ENCODE data around the gene MPPED2. TPM values are rescaled to one million over a fixed set of nuclear protein-coding genes. Genes with fewer than 3 reads are reported as not detected.

MPPED2 gene
- total and polyA plus RNA-seq, 8 donors, result 2.0 to 5.0 (median 3.8) TPM

GRCh38 chr11:30432178-30432577 is 154.0 kb downstream of the MPPED2 start:
- FAIRE-seq (no peak), ATAC-seq (no peak), DNase-seq (no peak)
- intact Hi-C loops (cut with DNase I), result no loop called here
- no peaks in the 10 kb centered on the region for H3K9me3 ChIP-seq
- H3K27ac ChIP-seq, result no peak overlapping the region
- no peaks in the 10 kb centered on the region for H3K27me3 ChIP-seq
- no peaks in the 10 kb centered on the region for H3K36me3 ChIP-seq
- H3K4me1 ChIP-seq, result no peaks in the 10 kb centered on the region
- TF ChIP-seq CTCF (IDR thresholded peaks at IDR 0.05), result no peak
- no peak overlapping the region for H3K4me3 ChIP-seq
- 71 to 78% methylated on average over 1 of the region's 1 CpG for WGBS, 2 donors

GRCh38 chr11:30431127-30431814 is 154.9 kb downstream of the MPPED2 start:
- DNase-seq, result no peak
- H3K4me1 ChIP-seq, result no peaks in the 10 kb centered on the region
- H3K36me3 ChIP-seq, result no peaks in the 10 kb centered on the region
- no peaks in the 10 kb centered on the region for H3K9me3 ChIP-seq
- 60 to 66% methylated on average over 4 of the region's 4 CpGs for WGBS, 2 donors
- no peaks in the 10 kb centered on the region for H3K27me3 ChIP-seq
- no peak overlapping the region for H3K4me3 ChIP-seq
- no peak for TF ChIP-seq CTCF (IDR thresholded peaks at IDR 0.05)
- FAIRE-seq, result no peak
- H3K27ac ChIP-seq, result no peak overlapping the region
- ATAC-seq, result no peak
- intact Hi-C loops (cut with DNase I), result no loop called here

GRCh38 chr11:30429550-30429949 is 156.6 kb downstream of the MPPED2 start:
- ATAC-seq (no peak), DNase-seq (no peak), FAIRE-seq (no peak)
- H3K9me3 ChIP-seq, result no peaks in the 10 kb centered on the region
- no peaks in the 10 kb centered on the region for H3K36me3 ChIP-seq
- H3K27ac ChIP-seq, result no peak overlapping the region
- intact Hi-C loops (cut with DNase I), result no loop called here
- H3K4me1 ChIP-seq, result no peaks in the 10 kb centered on the region
- H3K4me3 ChIP-seq, result no peak overlapping the region
- no peak for TF ChIP-seq CTCF (IDR thresholded peaks at IDR 0.05)
- H3K27me3 ChIP-seq, result no peaks in the 10 kb centered on the region
- WGBS, 2 donors, result 74 to 81% methylated on average over 2 of the region's 2 CpGs

GRCh38 chr11:30426781-30427180 is 159.4 kb downstream of the MPPED2 start:
- 67 to 76% methylated on average over 5 of the region's 5 CpGs for WGBS, 2 donors
- ATAC-seq (no peak), FAIRE-seq (no peak), DNase-seq (no peak)
- Histone ChIP-seq H3K9me3 (no peaks in the 10 kb centered on the region), H3K36me3 (no peaks in the 10 kb centered on the region), H3K27me3 (no peaks in the 10 kb centered on the region), H3K4me3 (no peak overlapping the region), H3K4me1 (peaks cover 0 to 5% (median 0%) of the 10 kb centered on the region in 3 donors), H3K27ac (no peak overlapping the region)
- no peak for TF ChIP-seq CTCF (IDR thresholded peaks at IDR 0.05)
- intact Hi-C loops (cut with DNase I), result no loop called here

GRCh38 chr11:30424844-30425243 is 161.3 kb downstream of the MPPED2 start:
- DNase-seq, result no peak
- intact Hi-C loops (cut with DNase I), result no loop called here
- Histone ChIP-seq H3K36me3 (no peaks in the 10 kb centered on the region), H3K4me1 (peaks cover 0 to 5% (median 0%) of the 10 kb centered on the region in 3 donors), H3K4me3 (no peak overlapping the region), H3K9me3 (no peaks in the 10 kb centered on the region), H3K27me3 (no peaks in the 10 kb centered on the region), H3K27ac (no peak overlapping the region)
- no peak for TF ChIP-seq CTCF (IDR thresholded peaks at IDR 0.05)
- no peak for FAIRE-seq
- 39% methylated on average over 4 of the region's 4 CpGs for WGBS, 2 donors
- ATAC-seq, result no peak

Measured in pancreas (tissue), 10 donors.